GM18907 (cell line): ENCODE measurements around the gene SLC4A2.
"Not testable (repeated sequence)": the region's sequence is repeated elsewhere in the genome, so short reads cannot be mapped to it uniquely, and the experiment has no call there.

Source experiments
- ATAC-seq: cut with Tn5 transposase; IDR thresholded peaks from one replicate; pipeline ENCODE4 v1.9.1; 2021; ENCODE audit warnings: mild to moderate bottlenecking, moderate library complexity; ENCODE audit not compliant: unreplicated experiment

The SLC4A2 gene

GRCh38 chr7:151059367-151060112 is at the start of gene SLC4A2:
SLC4A2 (plus strand) TSS chr7:151059589; CDS start chr7:151061988, 2,399 bp downstream.
- ATAC-seq: peak; percentile 30

- no peak for ATAC-seq
These were observed 49.4 kb upstream of the SLC4A2 start for GRCh38 chr7:151010037-151010306.

- no peak for ATAC-seq
These were observed 48.9 kb upstream of the SLC4A2 start for GRCh38 chr7:151010307-151011096.

- ATAC-seq: no peak
These were observed 48.3 kb upstream of the SLC4A2 start for GRCh38 chr7:151011097-151011409.

- ATAC-seq: not testable (repeated sequence)
These were observed 47.8 kb upstream of the SLC4A2 start for GRCh38 chr7:151011616-151012015.

GRCh38 chr7:151012031-151012692 is 47.2 kb upstream of the SLC4A2 start:
- ATAC-seq: no peak

- no peak for ATAC-seq
These were observed 46.5 kb upstream of the SLC4A2 start for GRCh38 chr7:151012911-151013347.

- ATAC-seq: no peak
These were observed 46.0 kb upstream of the SLC4A2 start for GRCh38 chr7:151013356-151013732.

GRCh38 chr7:151013733-151014497 is 45.5 kb upstream of the SLC4A2 start:
- ATAC-seq: peak; percentile 52

- no peak for ATAC-seq
These were observed 44.4 kb upstream of the SLC4A2 start for GRCh38 chr7:151014950-151015349.

- ATAC-seq: no peak
These were observed 43.4 kb upstream of the SLC4A2 start for GRCh38 chr7:151015967-151016366.

- no peak for ATAC-seq
These were observed 42.9 kb upstream of the SLC4A2 start for GRCh38 chr7:151016505-151016904.

GRCh38 chr7:151016942-151017341 is 42.4 kb upstream of the SLC4A2 start:
- no peak for ATAC-seq

GRCh38 chr7:151017370-151017952 is 41.9 kb upstream of the SLC4A2 start:
- ATAC-seq: no peak

- ATAC-seq: peak; percentile 50
These were observed 41.4 kb upstream of the SLC4A2 start for GRCh38 chr7:151017953-151018420.

GRCh38 chr7:151018421-151019129 is 40.8 kb upstream of the SLC4A2 start:
- ATAC-seq: no peak

GRCh38 chr7:151019130-151019447 is 40.3 kb upstream of the SLC4A2 start:
- ATAC-seq: no peak

- no peak for ATAC-seq
These were observed 39.2 kb upstream of the SLC4A2 start for GRCh38 chr7:151020231-151020630.

- ATAC-seq: no peak
These were observed 36.2 kb upstream of the SLC4A2 start for GRCh38 chr7:151023232-151023631.

GRCh38 chr7:151024435-151025056 is 34.8 kb upstream of the SLC4A2 start, which contains the start of gene ATG9B:
ATG9B (minus strand) TSS chr7:151024494; CDS start chr7:151024423, 71 bp downstream.
- ATAC-seq: no peak
